Skin of body (tissue), 2 donors: Measurements from ENCODE around the gene FTCD. TPM values are rescaled to one million over a fixed set of nuclear protein-coding genes. Genes with fewer than 3 reads are reported as not detected.

ENCODE experiments used
- DNase-seq: peaks from one replicate; lab custom pipeline; 2025; lab: John Stamatoyannopoulos, UW
- total RNA-seq: library from RNA; depleted of rRNA; stranded (reverse); fragments of >200 nt; gene quantifications from one replicate; pipeline ENCODE4 v1.2.3, GENCODE V29; 2014

FTCD gene
- total RNA-seq, 1 donor from 2014 or later = 0.20 TPM

- DNase-seq = no peak
These were observed 31.1 kb downstream of the FTCD start for GRCh38 chr21:46124083-46124925.

GRCh38 chr21:46122758-46123683 lies 32.4 kb downstream of the FTCD start:
- no peak for DNase-seq

- DNase-seq = no peak
These were observed 33.1 kb downstream of the FTCD start for GRCh38 chr21:46122237-46122671.

GRCh38 chr21:46121286-46122221 lies 33.8 kb downstream of the FTCD start:
- no peak for DNase-seq

GRCh38 chr21:46120301-46121285 lies 34.8 kb downstream of the FTCD start:
- no peak for DNase-seq

- DNase-seq = no peak
These were observed 35.6 kb downstream of the FTCD start for GRCh38 chr21:46119637-46120271.

GRCh38 chr21:46119144-46119636 lies 36.2 kb downstream of the FTCD start:
- DNase-seq = no peak

GRCh38 chr21:46118316-46119143 lies 36.8 kb downstream of the FTCD start:
- DNase-seq = no peak

- no peak for DNase-seq
These were observed 37.6 kb downstream of the FTCD start for GRCh38 chr21:46117586-46118315.

- DNase-seq = no peak
These were observed 38.4 kb downstream of the FTCD start for GRCh38 chr21:46116776-46117585.

GRCh38 chr21:46116189-46116775 lies 39.1 kb downstream of the FTCD start:
- DNase-seq = no peak

- DNase-seq = no peak
These were observed 39.8 kb downstream of the FTCD start for GRCh38 chr21:46115441-46116188.

GRCh38 chr21:46114963-46115362 lies 40.4 kb downstream of the FTCD start:
- no peak for DNase-seq

- no peak for DNase-seq
These were observed 41.7 kb downstream of the FTCD start for GRCh38 chr21:46113497-46114176.

- no peak for DNase-seq
These were observed 42.6 kb downstream of the FTCD start for GRCh38 chr21:46112725-46113215.
